ENCODE results near the gene LY9.
A peak's percentile ranks its signal among the peaks of the same experiment; 100 is the strongest.
"Not testable (repeated sequence)": the region's sequence is repeated elsewhere in the genome, so short reads cannot be mapped to it uniquely, and the experiment has no call there.

LY9 gene

DNA sequence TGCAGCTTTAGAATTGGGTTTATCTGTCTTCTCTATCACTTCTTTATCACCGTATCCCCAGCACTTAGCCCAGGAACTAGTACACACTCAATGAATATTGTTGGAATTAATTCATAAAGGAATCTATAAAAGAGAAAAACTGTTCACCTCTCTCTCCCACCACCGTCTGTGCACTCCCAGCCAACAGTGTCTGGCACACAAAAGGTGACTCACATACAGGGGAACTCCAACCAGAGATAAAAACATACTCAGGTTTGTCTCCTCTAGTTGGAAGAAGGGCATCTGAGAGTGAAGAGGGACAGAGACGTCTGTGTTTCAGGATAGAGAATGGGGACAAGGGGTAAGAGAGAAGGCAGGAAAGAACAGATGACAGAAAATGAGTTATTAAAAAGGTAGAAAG, 79.0 kb downstream of the LY9 start:
- DNase-seq: peak; percentile 23

DNA sequence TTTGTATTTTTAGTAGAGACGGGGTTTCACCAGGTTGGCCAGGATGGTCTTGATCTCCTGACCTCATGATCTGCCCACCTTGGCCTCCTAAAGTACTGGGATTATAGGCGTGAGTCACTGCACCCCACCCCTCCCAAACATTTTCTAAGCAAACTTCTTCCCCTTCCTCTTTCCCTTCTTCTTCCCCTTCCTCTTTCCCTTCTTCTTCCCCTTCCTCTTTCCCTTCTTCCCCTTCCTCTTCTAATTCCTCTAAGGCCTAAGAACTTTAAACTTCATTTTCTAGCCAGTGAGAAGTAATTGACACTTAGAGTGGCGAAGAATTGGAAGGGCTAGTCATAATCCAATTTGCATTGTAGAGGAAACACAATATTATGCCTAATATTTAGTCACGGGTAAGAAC, 79.6 kb downstream of the LY9 start:
- not testable (repeated sequence) for DNase-seq

GRCh38 chr1:160876311-160876710, 80.3 kb downstream of the LY9 start:
- DNase-seq: no peak

GRCh38 chr1:160877221-160877620, 81.2 kb downstream of the LY9 start:
- DNase-seq: no peak

Measured in kidney glomerular epithelial cell (primary cell).